GM18867 (cell line): Measurements from ENCODE around the gene DYNC2LI1.
"Not testable (repeated sequence)": the region's sequence is repeated elsewhere in the genome, so short reads cannot be mapped to it uniquely, and the experiment has no call there.

Source experiments
- ATAC-seq: cut with Tn5 transposase; IDR thresholded peaks from one replicate; pipeline ENCODE4 v1.9.1; 2021; ENCODE audit warnings: mild to moderate bottlenecking, moderate library complexity; ENCODE audit not compliant: unreplicated experiment

DYNC2LI1 gene

DNA sequence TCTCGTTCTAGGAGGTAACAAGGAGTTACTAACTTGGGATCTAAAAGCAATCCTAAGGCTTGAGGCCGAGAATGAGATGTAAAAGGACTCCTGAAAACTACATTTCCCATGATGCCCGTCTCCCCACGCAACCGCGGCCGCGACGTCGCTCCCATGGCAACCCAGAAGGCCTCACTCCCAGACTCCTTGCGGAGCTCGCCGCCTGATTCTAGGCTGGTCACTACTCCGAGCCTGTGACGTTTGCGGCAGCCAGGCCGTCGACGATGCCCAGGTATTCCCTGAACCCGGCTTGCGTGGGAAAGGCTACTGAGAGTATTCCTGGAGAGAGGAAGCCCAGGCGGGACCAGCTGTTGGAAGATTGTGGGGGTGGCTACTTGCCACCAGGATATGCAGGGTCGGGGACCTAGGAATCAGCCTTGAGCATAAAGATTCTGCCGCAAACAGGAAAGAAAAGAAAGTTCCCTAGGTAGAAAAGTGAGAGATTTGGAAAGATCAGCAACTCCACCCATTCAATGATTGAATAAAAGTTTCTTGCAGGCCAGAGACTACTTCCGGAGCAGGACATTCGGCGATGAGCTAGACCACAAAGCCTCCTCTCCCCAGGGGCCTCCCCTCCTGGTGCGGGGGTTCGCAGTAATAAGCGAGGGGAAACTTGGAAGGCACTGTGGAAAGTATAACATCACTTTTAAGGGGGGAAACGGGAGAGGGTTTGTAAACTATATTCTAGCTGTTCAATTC is at the start of gene DYNC2LI1:
DYNC2LI1 (plus strand) TSS at position 164 of the 738 bp plus-strand sequence; CDS start at position 264, 100 bp downstream.
- ATAC-seq = peak; percentile 99

DNA sequence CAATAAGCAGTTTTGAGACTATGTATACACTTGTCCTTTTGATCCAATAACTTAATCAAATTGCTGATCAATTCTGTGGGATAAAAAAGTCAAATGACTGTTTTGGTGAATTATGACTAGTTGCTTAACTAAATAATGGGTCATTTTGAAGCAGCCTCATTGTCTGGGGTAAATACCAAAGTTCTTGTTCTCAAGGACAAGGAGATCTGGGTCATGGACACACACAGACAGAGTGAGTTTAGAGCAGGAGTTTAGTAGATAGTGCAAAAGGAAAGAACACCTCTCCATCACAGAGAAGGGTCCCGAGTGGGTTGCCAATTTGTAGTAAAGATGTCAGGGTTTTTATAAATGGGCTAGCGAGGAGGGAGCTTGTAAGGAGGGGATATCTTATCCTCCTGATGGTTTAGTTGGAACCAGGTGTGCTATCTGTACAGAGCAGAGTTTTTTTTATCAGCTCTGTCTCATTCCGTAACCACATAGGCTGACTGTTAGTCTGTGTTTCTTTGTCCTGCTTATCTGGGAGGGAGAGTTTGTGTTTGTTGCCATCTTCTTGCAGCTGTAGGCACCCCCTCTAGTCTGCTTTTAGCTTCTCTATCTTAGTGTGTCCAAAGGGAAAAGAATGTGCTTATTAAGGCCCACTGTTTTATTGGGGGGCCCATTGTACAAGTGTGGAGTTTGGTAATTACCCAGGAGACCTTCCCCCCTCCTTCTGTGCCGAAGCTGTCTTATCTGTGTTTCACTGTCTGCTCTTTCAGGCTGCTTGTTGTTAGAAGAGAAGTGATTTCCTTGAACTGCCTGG is 48.9 kb upstream of the DYNC2LI1 start:
- ATAC-seq = no peak

DNA sequence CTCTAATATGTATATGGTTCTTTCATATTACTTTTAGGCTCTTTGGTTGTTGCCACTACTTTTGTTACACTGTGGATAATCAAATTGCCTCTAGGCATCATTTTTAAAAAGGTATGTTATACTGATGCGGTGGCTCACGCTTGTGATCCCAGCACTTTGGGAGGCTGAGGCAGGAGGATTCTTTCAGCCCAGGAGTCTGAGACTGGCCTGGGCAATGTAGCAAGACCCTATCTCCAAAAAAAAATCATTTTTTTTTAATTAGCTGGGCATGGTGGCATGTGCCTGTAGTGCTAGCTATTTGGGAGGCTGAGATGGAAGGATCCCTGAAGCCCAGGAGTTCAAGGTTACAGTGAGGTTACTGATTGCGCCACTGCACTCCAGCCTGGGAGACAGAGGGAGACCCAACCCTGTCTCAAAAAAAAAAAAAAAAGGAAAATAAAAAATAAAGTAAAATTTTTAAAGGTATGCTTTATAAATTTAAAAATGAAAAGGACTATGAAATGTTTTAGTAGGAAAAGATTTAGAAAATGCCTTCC is 48.1 kb upstream of the DYNC2LI1 start:
- no peak for ATAC-seq

DNA sequence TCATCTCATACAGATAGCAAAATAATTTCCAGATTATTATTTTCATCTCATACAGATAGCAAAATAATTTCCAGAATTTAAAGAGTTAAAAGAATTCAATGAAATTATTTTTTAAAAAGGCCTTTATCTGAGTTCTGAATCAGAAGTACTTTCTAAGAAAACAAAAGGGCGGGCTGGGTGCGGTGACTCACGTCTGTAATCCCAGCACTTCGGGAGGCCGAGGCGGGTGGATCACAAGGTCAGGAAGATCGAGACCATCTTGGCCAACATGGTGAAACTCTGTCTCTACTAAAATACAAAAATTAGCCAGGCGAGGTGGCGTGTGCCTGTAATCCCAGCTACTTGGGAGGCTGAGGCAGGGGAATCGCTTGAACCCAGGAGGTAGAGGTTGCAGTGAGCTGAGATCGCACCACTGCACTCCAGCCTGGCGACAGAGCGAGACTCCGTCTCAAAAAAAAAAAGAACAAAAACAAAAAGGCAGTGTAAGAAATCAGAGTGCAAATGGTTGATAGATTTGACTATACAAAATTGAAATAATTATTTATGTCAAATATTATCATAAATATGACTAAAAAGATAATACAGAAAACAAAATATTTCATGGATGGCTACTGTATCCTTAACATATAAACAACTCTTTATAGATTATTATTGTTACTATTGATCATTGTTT is 46.7 kb upstream of the DYNC2LI1 start:
- ATAC-seq = not testable (repeated sequence)

DNA sequence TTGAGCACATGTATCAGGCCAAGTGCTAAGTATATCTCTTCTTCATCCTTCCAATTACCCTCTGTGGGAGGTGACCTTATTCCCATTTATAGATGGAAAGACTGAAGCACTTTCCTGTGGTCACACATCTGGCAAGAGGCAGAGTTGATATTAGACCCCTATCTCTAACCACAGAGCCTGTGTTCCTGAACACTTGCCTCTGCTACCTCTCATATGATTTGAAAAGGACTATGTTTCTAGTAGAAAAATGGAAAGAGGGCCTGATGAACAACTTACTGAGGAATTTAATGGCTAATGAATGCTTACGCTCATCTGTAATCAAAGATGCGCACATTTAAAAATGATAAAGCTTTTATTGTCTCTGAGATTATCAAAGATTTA is 46.2 kb upstream of the DYNC2LI1 start:
- no peak for ATAC-seq

DNA sequence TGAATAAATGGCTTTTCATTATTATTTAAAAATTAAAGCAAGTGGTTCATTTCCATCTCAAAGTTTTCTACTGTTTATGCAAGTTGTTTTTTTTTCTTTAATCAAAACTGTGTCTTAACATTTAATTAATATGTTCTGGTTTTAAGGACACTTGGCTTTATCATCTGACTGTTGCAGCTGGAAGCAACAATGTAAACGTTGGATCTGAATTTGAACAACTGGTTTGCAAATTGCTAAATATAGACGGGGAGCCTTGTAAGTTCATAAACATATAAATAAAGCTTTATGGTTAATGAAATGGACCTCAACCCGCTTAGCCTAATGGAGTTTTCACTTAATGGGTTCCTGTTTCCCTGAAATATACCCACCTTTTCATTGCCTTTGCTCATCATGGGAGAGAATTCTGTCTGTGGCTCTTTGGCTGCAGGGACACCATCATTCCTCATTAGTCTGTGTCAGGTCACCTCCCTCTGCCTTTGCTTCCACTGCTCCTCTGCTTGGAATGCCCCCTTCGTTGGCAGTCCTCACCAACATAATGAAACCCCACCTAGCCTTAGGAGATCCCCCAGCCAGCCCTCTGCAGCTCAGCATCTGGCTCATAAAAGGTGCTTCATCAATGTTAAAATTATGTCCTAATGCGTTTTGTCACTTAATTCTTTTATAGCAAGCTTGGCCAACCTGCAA is 44.2 kb upstream of the DYNC2LI1 start:
- no peak for ATAC-seq

DNA sequence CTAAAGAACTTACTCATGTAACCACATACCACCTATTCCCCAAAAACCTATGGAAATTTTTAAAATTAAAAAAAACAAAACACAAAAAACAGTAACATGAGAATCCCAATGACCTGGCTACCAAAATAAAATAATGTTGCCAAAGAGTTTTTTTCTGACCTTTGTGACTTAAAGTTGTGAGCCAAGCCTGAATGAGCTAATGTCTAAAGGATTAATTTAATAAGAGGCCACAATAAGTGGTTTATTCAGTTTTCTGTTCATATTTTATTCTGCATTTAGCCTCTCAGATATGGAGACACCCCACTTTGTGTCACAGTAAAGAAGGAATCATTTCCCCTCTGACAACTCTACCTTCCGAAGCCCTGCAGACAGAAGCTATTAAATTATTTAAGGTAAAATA is 42.6 kb upstream of the DYNC2LI1 start:
- no peak for ATAC-seq

DNA sequence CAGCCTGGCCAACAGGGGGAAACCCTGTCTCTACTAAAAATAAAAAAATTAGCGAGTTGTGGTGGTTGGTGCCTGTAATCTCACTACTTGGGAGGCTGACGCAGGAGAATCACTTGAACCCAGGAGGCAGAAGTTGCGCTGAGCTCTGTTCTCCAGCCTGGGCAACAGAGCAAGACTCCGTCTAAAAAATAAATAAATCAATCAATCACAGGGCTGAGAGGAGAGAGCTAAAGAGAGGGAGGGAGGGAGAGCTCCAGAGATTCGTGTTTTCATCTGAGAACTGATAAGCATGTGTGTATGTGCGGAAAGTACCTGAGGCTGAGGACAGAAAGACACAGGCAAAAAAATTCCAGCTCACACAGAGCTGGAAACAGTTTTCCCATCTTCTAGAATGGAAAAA is 37.2 kb upstream of the DYNC2LI1 start:
- no peak for ATAC-seq

DNA sequence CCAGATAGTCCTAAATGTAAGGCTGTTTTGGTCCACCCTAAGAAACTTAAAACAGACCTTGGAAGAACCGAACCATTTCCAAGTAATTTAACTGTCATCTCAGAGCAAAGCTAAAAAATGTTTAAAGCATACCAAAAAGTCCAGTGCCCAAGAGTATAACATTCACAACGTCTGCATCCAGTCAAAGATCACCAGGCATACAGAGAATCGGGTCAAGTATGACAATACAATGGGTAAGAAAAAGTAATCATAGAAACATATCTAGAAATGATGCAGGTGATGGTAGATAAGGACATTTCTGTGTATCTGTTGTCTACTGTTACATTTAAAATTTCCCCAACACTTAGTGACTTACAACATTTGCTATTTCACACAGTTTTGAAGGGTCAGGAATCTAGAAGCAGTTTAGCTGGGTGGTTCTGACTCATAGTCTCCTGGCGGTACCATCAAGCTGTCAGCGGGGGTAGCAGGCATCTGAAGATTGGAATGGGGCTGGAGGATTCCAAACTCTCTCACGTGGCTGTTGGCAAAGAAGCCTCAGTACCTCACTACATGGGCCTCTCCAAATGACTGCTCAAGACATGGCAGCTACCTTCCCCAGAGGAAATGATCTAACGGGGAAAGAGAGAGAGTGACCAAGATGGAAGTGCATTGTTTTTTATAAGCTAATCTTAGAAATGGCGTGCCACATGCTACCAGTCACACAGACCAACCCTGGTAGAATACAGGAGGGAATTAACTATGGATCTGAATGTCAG is 36.6 kb upstream of the DYNC2LI1 start:
- no peak for ATAC-seq

DNA sequence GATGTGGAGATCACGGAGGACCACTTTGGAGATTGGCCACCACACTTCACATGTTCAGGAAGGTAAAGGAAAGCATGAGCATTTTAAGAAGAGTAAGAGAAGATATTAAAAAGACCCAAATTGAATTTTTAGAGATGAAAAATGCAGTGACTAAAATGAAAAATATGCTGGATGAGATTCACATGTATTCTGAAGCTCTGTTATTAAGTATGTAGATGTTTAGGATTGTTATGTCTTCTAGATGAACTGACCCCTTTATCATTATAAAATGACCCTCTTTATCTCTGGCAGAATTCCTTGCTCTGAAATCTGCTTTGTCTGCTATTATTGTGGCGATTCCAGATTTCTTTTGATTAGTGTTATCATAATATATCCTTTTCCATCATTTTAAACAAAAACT is 36.0 kb upstream of the DYNC2LI1 start:
- no peak for ATAC-seq

DNA sequence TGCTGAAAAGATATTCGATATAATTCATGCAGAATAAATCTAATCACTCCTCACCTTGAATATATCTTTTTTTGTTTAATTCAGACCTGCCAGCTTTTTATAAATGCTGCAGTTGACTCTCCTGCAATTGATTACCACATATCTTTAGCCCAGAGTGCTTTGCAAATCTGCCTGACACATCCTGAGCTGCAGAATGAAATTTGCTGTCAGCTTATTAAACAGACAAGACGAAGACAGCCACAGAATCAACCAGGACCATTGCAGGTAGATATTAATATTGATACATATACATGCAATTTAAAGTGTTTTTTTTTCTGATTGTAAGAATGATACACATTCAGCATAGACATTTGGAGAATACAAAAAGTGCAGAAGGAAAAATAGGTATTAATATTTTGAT is 35.6 kb upstream of the DYNC2LI1 start:
- no peak for ATAC-seq

DNA sequence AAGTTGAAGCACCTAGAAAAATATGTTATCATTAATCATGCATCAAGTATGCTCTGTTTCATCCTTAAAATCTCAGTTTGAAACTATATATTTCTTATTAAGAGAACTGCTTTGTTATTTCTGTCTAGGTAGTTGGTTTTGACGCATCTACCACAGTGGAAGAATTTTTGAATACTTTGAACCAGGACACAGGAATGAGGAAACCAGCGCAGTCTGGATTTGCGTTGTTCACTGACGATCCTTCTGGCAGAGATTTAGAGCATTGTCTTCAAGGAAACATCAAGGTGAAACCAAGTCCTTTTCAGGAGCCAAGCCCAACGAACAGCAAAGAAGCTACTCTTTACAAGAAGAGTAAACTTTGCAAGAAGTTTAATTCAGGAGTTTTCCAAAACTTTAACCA is 30.1 kb upstream of the DYNC2LI1 start:
- no peak for ATAC-seq

DNA sequence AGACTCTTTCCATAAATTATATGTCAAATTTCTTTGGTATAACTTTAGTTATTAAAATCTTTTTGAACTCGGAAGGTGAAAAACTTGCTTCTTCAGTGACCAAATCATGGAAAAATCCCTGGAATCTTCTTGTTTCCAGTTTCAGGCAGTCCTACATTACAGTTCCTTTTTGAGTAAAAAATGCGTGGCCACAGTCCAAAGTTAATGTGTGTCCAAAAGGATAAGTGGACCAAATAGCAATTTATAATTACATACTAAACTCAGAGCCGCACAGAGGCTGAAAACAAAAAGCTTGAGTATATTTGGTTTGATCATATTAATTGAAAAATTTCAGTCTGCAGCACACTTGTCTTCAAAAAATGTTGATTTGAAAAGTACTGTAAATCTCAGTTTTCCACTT is 28.4 kb upstream of the DYNC2LI1 start:
- ATAC-seq = no peak

DNA sequence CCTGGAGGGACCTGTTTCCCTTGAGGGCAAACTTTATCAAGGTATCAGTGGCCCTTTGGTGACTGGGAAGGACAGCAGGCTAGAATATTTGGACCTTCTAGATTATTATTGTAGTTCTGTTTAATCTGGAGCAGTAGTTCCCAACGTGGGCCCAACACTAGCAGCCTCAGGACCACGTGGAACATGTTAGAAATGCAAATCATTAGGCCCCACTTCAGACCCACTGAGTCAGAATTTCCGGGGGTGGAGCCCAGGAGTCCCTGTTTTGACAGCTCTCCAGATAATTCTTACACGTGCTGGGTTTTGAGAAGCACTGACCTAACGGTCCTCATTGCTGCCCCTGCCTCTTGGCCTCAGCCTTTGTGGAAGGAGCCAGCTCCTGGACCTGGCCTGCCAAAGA is 25.5 kb upstream of the DYNC2LI1 start:
- ATAC-seq = no peak

DNA sequence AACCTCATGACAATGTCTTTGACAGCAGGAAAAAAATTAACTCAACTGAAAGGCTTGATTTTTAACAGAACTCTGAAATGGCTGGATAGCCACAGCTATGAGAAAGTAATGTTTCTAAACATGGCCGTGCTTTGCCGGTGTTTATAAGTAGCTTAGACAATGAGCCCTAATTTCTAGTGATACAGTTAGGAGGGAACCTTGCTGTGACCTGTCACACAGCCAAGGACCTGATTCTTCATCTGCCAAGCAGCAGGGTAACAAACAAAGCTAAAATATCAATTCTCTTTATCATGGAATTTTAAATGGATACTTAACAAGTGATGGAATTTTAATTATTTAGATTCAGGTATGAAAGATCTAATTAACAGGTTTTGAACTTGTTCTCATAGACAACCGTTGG is 24.3 kb upstream of the DYNC2LI1 start:
- no peak for ATAC-seq

DNA sequence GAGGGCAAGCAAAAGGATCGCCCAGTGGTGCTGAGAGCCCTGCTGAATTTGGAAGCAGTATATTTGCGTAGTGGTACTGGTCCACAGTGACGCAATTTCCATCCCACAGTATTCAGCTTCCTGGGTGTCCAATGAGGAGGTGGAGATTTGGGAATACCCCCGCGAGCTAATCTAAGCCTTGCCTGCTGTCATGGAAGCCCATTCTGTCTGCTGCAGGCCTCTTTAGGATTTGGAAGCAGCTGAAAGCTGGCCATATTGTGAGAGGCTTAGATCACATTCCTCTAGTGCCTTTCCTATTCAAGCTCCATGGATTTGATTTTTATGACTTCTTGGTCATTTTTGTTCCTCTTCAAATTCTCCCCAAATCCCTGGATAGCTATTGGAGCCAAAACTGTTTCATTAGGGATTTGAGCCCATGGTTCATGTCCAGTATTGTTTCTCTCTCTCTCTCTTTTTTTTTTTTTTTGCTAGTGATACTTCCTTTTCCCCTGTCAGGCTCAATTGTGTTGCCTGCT is 22.3 kb upstream of the DYNC2LI1 start:
- no peak for ATAC-seq

DNA sequence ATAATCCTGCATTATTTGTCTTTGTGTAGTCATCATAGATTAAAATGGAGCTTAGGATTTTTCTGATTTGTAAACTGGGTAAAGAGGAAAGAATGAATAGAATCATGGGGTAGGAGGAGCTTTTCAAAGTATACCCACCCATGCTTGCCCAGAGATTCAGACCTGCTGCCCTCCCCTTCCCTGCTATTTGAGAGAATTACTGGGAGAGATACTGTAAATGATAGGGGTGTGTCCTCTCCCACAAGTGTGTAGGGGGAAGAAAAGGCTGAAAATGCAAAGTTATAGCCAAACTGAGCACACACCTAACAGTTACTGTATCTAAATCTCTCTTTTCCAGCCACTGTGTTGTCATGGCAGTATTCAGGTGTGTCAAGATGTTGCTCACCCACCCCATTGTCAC is 21.5 kb upstream of the DYNC2LI1 start:
- ATAC-seq = no peak

DNA sequence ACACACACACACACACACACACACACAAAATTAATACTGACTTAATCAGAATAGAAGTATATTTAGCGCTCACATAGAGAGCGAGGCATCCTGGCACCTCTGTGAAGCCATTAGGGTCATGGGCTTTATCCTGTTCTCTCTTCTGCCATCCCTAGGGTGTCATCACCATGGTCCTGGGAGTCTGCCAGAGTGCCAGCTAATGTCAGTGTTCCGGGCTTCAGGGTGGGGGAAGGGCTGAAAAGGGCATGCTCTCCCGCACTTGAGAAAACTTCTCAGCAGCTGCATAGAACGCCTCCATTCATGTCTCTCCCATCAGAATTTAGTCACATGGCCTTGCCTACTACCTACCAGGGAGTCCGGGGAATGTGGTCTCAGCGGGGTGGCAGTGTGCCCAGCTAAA is 19.7 kb upstream of the DYNC2LI1 start:
- ATAC-seq = no peak

DNA sequence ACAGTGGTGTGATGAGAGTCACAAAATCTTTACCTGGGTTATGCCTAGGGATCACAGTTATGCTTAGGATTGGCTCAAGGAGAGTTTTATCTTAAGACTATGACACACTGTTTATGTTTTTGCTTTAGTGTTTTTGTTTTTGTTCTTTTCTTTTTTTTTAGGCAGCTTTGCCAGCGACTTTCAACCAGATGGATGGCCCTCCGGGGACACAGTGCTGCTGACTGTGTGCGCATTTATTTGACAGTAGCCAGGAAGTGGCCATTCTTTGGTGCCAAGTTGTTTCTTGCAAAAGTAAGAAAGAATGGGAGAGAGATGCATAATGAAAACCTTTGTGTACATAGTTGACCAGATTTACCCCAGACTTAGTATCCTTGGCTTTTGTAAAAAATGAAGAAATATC is 15.1 kb upstream of the DYNC2LI1 start:
- ATAC-seq = no peak

DNA sequence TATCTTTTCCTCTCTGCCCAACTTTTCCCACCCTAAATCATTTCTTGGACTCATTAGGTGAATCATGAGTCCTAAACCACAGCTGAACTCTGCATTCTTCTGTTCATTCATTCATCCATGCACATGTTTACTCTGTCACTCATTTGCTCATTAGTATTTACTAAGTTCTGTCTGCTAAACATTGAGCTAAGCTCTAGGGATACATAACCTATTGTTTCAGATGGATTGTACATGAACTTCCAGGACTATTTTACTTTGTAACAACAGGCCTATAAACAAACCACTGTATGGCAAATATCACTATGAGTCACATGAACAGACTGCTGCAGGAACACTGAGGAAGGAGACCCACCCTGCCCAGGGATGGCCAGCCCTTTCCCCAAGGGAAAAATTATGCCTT is 14.6 kb upstream of the DYNC2LI1 start:
- no peak for ATAC-seq
